Mucosa of stomach (tissue), 1 donor: Measurements from ENCODE around the gene GUCY2D.
A peak's percentile ranks its signal among the peaks of the same experiment; 100 is the strongest.

Experiments
- H3K27me3 ChIP-seq: one replicate; pipeline ENCODE4 v1.7.0; 2013; ENCODE audit warnings: mild to moderate bottlenecking, low read length; ENCODE audit not compliant: control insufficient read depth, insufficient read depth
- H3K36me3 ChIP-seq: one replicate; pipeline ENCODE4 v1.7.0; 2013; ENCODE audit warnings: low read length; ENCODE audit not compliant: control insufficient read depth, insufficient read depth
- H3K4me1 ChIP-seq: one replicate; pipeline ENCODE4 v1.7.0; 2013; ENCODE audit warnings: mild to moderate bottlenecking, low read length; ENCODE audit not compliant: control insufficient read depth, insufficient read depth
- H3K4me3 ChIP-seq: one replicate; pipeline ENCODE4 v1.7.0; 2013; ENCODE audit warnings: low read length
- H3K9ac ChIP-seq: one replicate; pipeline ENCODE4 v1.7.0; 2013; ENCODE audit warnings: mild to moderate bottlenecking, low read length, moderate library complexity
- H3K9me3 ChIP-seq: one replicate; pipeline ENCODE4 v1.7.0; 2013; ENCODE audit warnings: mild to moderate bottlenecking, low read length, moderate library complexity; ENCODE audit not compliant: control insufficient read depth
- donor health status: Pancreatic carcinoma.

GUCY2D gene

GRCh38 chr17:8044819-8045810 is 42.7 kb downstream of the GUCY2D start:
- Histone ChIP-seq H3K4me3 (no peak overlapping the region), H3K9me3 (no peaks in the 10 kb centered on the region), H3K9ac (no peak overlapping the region), H3K4me1 (no peaks in the 10 kb centered on the region), H3K27me3 (peaks cover 20% of the 10 kb centered on the region), H3K36me3 (no peaks in the 10 kb centered on the region)

- Histone ChIP-seq H3K4me3 (no peak overlapping the region), H3K9me3 (no peaks in the 10 kb centered on the region), H3K9ac (no peak overlapping the region), H3K36me3 (no peaks in the 10 kb centered on the region), H3K4me1 (no peaks in the 10 kb centered on the region), H3K27me3 (peaks cover 13% of the 10 kb centered on the region)
These were observed 44.0 kb downstream of the GUCY2D start for GRCh38 chr17:8046306-8046928.

- Histone ChIP-seq H3K9ac (no peak overlapping the region), H3K27me3 (peaks cover 15% of the 10 kb centered on the region), H3K36me3 (no peaks in the 10 kb centered on the region), H3K4me1 (no peaks in the 10 kb centered on the region), H3K9me3 (no peaks in the 10 kb centered on the region), H3K4me3 (no peak overlapping the region)
These were observed 44.7 kb downstream of the GUCY2D start for GRCh38 chr17:8046929-8047768.

- no peak overlapping the region for H3K4me3 ChIP-seq
These were observed 45.3 kb downstream of the GUCY2D start for GRCh38 chr17:8047769-8048110.

GRCh38 chr17:8048236-8048635 is 45.8 kb downstream of the GUCY2D start:
- no peaks in the 10 kb centered on the region for H3K9me3 ChIP-seq
- H3K4me1 ChIP-seq, result no peaks in the 10 kb centered on the region
- peaks cover 15% of the 10 kb centered on the region for H3K27me3 ChIP-seq
- H3K9ac ChIP-seq, result no peak overlapping the region
- no peaks in the 10 kb centered on the region for H3K36me3 ChIP-seq
- H3K4me3 ChIP-seq, result no peak overlapping the region

More at GRCh38 chr17:8047769-8048110, 45.3 kb downstream of the GUCY2D start:
- Histone ChIP-seq H3K27me3 (peaks cover 15% of the 10 kb centered on the region), H3K9ac (no peak overlapping the region), H3K4me1 (no peaks in the 10 kb centered on the region), H3K9me3 (no peaks in the 10 kb centered on the region), H3K36me3 (no peaks in the 10 kb centered on the region)

GRCh38 chr17:8048736-8049135 is 46.3 kb downstream of the GUCY2D start:
- no peak overlapping the region for H3K4me3 ChIP-seq
- no peaks in the 10 kb centered on the region for H3K36me3 ChIP-seq
- H3K4me1 ChIP-seq, result no peaks in the 10 kb centered on the region
- peaks cover 15% of the 10 kb centered on the region for H3K27me3 ChIP-seq
- no peak overlapping the region for H3K9ac ChIP-seq
- H3K9me3 ChIP-seq, result no peaks in the 10 kb centered on the region

DNA sequence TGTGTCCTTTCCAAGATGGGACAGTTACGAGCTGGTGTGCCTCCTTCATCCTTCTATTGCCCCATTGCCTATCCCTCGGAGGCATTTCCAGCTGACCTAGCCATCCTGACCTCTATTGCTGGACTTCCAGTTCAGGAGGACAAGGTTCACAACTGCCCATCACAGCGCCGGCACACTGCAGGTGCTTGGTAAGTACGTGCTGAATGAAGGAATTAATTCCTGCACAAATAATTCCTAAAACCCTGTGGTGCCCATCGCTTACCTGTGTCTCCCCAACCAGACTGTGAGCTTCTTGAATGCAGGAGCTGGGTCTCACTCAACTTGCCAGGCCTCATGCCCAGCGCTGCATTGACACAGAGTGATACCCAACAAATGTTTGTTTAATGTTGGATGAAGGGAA is 49.4 kb downstream of the GUCY2D start:
- no peak overlapping the region for H3K4me3 ChIP-seq
- H3K9ac ChIP-seq, result no peak overlapping the region
- H3K4me1 ChIP-seq, result peaks cover 15% of the 10 kb centered on the region
- H3K27me3 ChIP-seq, result peaks cover 5% of the 10 kb centered on the region
- H3K36me3 ChIP-seq, result no peaks in the 10 kb centered on the region
- H3K9me3 ChIP-seq, result no peaks in the 10 kb centered on the region

DNA sequence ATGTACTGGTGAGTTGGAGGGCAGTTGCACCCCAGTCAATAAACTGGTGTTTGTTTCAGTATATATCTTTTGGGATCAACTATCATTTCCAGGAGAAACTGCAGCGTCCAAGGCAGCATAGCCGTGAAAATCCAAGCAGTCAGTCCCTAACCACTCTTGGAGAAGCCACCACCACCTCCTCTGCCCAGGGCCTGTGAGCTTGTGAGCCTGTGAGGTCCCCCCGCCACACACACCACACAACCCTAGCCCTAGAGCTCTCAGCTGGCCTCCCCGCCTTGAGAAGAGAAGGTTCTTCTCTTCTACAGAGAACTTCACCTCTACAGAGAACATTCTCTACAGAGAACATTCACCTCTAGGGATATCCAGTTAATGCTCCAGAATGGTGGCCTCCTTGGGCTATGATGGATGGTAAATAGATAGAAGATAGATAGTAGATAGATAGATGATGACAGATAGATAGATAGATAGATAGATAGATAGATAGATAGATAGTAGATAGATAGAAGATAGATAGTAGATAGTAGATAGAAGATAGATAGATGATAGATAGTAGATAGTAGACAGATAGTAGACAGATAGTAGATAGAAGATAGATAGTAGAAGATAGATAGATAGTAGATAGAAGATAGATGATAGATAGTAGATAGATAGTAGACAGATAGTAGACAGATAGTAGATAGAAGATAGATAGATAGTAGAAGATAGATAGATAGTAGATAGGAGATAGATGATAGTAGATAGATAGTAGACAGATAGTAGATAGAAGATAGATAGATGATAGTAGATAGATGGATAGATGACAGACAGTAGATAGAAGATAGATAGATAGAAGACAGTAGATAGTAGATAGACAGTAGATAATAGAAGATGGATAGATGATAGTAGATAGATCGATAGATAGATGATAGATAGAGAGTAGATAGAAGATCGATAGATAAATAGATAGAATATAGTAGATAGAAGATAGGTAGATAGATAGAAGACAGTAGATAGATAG is 50.1 kb downstream of the GUCY2D start:
- H3K9me3 ChIP-seq, result no peaks in the 10 kb centered on the region
- no peak overlapping the region for H3K9ac ChIP-seq
- peaks cover 5% of the 10 kb centered on the region for H3K27me3 ChIP-seq
- no peak overlapping the region for H3K4me3 ChIP-seq
- H3K4me1 ChIP-seq, result peaks cover 21% of the 10 kb centered on the region
- no peaks in the 10 kb centered on the region for H3K36me3 ChIP-seq

- Histone ChIP-seq H3K36me3 (no peaks in the 10 kb centered on the region), H3K4me3 (no peak overlapping the region), H3K9ac (no peak overlapping the region), H3K27me3 (peaks cover 11% of the 10 kb centered on the region), H3K9me3 (no peaks in the 10 kb centered on the region), H3K4me1 (peaks cover 27% of the 10 kb centered on the region)
These were observed 51.2 kb downstream of the GUCY2D start for GRCh38 chr17:8053600-8053999.

- peaks cover 18% of the 10 kb centered on the region for H3K27me3 ChIP-seq
- no peak overlapping the region for H3K4me3 ChIP-seq
- H3K4me1 ChIP-seq, result peaks cover 27% of the 10 kb centered on the region
- H3K36me3 ChIP-seq, result no peaks in the 10 kb centered on the region
- no peaks in the 10 kb centered on the region for H3K9me3 ChIP-seq
- H3K9ac ChIP-seq, result peak overlapping the region; percentile 42
These were observed 53.4 kb downstream of the GUCY2D start for GRCh38 chr17:8055851-8056231.
